ENCODE data around the gene OR51S1. TPM values are rescaled to one million over a fixed set of nuclear protein-coding genes. Genes with fewer than 3 reads are reported as not detected.
"Not testable (repeated sequence)": the region's sequence is repeated elsewhere in the genome, so short reads cannot be mapped to it uniquely, and the experiment has no call there.

Gene OR51S1
- total RNA-seq, 4 donors from 2014 or later: not detected

- intact Hi-C loops (cut with DNase I; ENCODE audit: low total_unique reads): no loop called here
- TF ChIP-seq POLR2A (IDR thresholded peaks at IDR 0.05) (no peak), CTCF (IDR thresholded peaks at IDR 0.05) (no peak)
- no peak for DNase-seq (ENCODE audit: low spot score in 2 of 2)
- H3K4me3 ChIP-seq (ENCODE audit: low read depth, poor library complexity, severe bottlenecking): no peak overlapping the region
Measured at GRCh38 chr11:4862447-4863236, 13.6 kb upstream of the OR51S1 start.

DNA sequence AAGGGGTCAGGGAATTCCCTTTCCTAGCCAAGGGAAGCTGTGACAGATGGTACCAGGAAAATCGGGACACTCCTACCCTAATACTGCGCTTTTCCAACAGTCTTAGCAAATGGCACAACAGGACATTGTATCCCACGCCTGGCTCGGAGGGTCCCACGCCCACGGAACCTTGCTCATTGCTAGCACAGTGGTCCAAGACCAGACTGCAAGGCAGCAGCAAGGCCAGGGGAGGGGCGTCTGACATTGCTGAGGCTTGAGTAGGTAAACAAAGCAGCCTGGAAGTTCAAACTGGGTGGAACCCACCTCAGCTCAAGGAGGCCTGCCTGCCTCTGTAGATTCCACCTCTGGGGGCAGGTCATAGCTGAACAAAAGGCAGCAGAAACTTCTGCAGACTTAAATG is 5.3 kb upstream of the OR51S1 start:
- WGBS, 2 donors: 86 to 87% methylated on average over 7 of the region's 7 CpGs
- H3K4me3 ChIP-seq (ENCODE audit: low read depth, poor library complexity, severe bottlenecking); DNase-seq (ENCODE audit: low spot score in 2 of 2); intact Hi-C loops (cut with DNase I; ENCODE audit: low total_unique reads): not testable (repeated sequence)

GRCh38 chr11:4851033-4851432 is 2.0 kb upstream of the OR51S1 start:
- intact Hi-C loops (cut with DNase I; ENCODE audit: low total_unique reads): no loop called here
- WGBS, 2 donors: 28 to 36% methylated on average over 4 of the region's 4 CpGs
- TF ChIP-seq POLR2A (IDR thresholded peaks at IDR 0.05): no peak
- TF ChIP-seq CTCF (IDR thresholded peaks at IDR 0.05): no peak
- DNase-seq (ENCODE audit: low spot score in 2 of 2): no peak
- H3K4me3 ChIP-seq (ENCODE audit: low read depth, poor library complexity, severe bottlenecking): no peak overlapping the region

DNA sequence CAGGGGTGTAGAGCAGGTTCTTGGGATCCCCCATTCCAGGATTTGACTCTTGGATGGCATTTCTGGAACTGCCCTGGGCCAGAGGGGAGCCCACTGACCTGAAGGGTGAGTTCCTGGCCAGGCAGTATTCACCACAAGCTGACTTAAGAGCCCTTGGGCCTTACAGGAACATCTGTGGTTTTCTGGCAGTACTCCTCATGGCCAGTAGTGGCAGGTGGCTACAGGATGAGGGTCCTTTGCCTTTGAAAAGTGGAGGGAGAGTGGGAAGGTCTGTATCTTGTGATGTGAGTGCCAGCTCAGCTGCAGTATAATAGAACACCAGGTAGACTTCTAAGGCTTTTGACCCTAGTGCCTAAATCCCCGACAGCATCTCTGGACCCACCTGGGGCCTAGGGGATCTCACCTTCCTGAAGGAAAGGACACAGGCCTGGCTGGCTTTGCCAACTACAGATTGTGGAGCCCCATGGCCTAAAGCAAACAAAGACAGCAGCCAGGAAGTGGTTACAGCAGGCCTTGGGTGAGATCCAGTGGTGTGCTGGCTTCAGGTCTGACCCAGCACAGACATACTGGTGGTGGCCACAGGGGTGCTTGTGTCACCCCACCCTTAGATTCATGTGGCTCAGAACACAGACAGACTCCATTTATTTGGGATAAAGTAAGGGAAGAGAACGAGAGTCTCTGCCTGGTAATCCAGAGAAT is 9.0 kb downstream of the OR51S1 start:
- TF ChIP-seq POLR2A (IDR thresholded peaks at IDR 0.05) (no peak), CTCF (IDR thresholded peaks at IDR 0.05) (no peak)
- intact Hi-C loops (cut with DNase I; ENCODE audit: low total_unique reads): no loop called here
- no peak overlapping the region for H3K4me3 ChIP-seq (ENCODE audit: low read depth, poor library complexity, severe bottlenecking)
- no peak for DNase-seq (ENCODE audit: low spot score in 2 of 2)
- 83 to 93% methylated on average over 2 of the region's 2 CpGs for WGBS, 2 donors

DNA sequence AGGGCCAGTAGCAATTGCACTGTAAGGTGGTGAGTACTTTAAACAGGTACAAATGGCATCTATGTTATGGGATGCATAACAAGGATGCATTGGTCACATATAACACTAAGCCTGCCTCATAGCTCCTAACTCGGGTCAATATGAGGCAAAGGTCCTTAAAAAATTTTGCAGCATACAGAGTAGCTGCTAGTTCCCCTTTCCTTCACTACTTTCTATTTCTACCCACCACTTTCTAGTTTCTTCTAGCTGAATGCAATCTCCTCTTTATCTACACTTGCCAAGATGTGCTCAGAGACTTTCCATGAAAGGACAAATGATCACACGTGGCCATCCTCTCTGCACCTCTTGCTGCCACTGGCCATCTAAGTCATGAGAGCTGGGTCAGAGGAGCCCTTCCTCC is 18.1 kb downstream of the OR51S1 start:
- intact Hi-C loops (cut with DNase I; ENCODE audit: low total_unique reads): no loop called here
- H3K4me3 ChIP-seq (ENCODE audit: low read depth, poor library complexity, severe bottlenecking): no peak overlapping the region
- DNase-seq (ENCODE audit: low spot score in 2 of 2): no peak
- TF ChIP-seq POLR2A (IDR thresholded peaks at IDR 0.05) (no peak), CTCF (IDR thresholded peaks at IDR 0.05) (no peak)
- WGBS, 2 donors: 64% methylated on average over 2 of the region's 2 CpGs

DNA sequence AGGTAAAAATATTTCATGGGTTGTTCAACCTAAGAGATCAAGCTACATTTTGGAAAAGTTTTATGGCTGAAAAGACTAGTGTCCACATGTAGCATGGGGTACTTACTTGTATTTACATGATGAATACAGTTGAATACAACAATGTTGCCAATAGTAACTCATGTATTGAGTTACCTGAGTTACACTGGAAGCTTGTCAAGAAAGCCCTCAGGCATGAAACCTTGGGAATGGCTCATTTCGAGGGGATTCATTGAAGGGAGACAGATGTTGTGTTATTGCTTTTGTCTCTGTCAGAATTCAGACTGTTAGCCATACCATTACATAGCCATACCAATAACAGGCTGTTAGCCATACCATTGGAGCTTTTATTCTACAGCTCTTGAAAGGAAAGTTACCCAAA is 18.7 kb downstream of the OR51S1 start:
- no peak for TF ChIP-seq CTCF (IDR thresholded peaks at IDR 0.05)
- TF ChIP-seq POLR2A (IDR thresholded peaks at IDR 0.05): no peak
- intact Hi-C loops (cut with DNase I; ENCODE audit: low total_unique reads): no loop called here
- H3K4me3 ChIP-seq (ENCODE audit: low read depth, poor library complexity, severe bottlenecking): no peak overlapping the region
- WGBS, 2 donors: 8 to 32% methylated on average over 1 of the region's 1 CpG
- DNase-seq (ENCODE audit: low spot score in 2 of 2): no peak

Data from lower leg skin (tissue), 4 donors.